ENCODE data around the gene POLRMT. TPM values are rescaled to one million over a fixed set of nuclear protein-coding genes. Genes with fewer than 3 reads are reported as not detected.

The POLRMT gene
- total RNA-seq, 2 donors from 2014 or later, result 34.7 to 106 TPM

DNA sequence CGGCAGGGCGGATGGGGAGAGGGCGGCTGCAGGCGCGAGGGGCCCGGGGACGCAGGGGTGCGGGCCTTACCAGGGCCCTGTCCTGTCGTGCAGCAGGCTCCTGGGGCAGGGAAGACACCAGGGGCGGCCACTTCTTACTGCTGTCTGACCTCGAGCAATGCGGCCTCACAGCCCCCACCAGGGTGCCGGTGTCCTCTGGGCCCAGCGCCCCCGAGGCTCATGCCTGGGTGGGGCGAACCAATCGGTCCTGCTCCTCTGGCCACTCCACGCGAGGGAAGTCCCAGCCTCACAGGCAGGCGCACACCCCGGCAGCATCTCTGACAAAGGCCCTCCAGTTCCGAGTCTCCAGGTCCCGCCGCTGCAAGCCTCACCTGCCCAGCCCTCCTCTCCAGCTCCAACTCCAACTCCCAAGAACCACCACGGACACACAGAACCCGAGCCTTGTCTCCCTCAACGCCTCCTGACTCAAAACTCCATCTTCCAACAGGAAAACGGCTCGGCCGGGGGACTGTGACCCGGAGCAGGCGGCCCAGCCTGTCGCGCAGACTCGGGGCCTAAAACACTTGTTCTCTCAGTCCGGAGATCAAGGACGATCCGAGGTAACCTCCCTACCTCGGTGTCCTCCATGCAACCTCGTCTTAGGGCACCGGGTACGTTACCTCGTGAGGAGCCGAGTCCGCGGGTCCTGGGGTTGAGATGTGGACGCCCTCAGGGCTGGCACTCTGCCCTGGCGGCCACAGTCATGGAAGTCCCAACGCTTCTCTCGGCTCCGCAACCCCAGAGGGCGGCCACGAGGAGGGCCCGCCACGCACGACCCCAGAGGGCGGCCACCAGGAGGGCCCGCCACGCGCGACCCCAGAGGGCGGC, 12.8 kb upstream of the POLRMT start:
- Histone ChIP-seq H3K36me3 (no peaks in the 10 kb centered on the region), H3K4me1 (replicated peaks) (no peaks in the 10 kb centered on the region), H3K4me3 (no peak overlapping the region), H3K9me3 (no peaks in the 10 kb centered on the region), H3K27ac (no peak overlapping the region), H3K27me3 (replicated peaks; ENCODE audit: insufficient read depth) (no peaks in the 10 kb centered on the region)
- intact Hi-C loops (cut with DNase I), result loop anchor here (2.0 kb wide), 1 partner anchor 63 kb away; no protein-coding TSS in a partner anchor
- no peak for DNase-seq (ENCODE audit: low spot score)
- TF ChIP-seq POLR2AphosphoS5 (IDR thresholded peaks at IDR 0.05) (no peak), POLR2A (IDR thresholded peaks at IDR 0.05) (no peak)
- TF ChIP-seq, protein P1, sequence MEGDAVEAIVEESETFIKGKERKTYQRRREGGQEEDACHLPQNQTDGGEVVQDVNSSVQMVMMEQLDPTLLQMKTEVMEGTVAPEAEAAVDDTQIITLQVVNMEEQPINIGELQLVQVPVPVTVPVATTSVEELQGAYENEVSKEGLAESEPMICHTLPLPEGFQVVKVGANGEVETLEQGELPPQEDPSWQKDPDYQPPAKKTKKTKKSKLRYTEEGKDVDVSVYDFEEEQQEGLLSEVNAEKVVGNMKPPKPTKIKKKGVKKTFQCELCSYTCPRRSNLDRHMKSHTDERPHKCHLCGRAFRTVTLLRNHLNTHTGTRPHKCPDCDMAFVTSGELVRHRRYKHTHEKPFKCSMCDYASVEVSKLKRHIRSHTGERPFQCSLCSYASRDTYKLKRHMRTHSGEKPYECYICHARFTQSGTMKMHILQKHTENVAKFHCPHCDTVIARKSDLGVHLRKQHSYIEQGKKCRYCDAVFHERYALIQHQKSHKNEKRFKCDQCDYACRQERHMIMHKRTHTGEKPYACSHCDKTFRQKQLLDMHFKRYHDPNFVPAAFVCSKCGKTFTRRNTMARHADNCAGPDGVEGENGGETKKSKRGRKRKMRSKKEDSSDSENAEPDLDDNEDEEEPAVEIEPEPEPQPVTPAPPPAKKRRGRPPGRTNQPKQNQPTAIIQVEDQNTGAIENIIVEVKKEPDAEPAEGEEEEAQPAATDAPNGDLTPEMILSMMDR (IDR thresholded peaks at IDR 0.05), result no peak
- WGBS, result 93% methylated on average over 54 of the region's 62 CpGs

DNA sequence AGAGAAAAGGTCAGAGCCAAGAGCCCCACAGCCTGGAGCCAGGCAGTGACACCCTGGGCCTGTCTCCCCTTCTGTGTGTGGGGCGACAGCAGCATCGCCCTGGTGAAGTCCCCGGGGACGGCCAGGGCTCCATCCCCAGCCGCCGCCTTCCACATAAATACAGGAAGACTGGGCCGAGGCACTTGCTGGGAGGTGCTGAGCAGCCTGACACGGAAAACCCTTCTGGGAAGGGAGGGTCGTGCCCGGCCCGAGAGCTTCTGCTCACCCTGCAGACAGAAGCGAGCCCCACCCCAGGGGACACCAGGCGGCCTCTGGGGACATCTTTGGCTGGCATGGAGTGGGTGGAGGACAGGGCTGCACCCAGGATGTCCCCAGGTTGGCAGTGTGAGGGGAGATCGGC, 11.5 kb upstream of the POLRMT start:
- H3K9me3 ChIP-seq, result no peaks in the 10 kb centered on the region
- no peak overlapping the region for H3K27ac ChIP-seq
- H3K27me3 ChIP-seq (replicated peaks; ENCODE audit: insufficient read depth), result no peaks in the 10 kb centered on the region
- H3K36me3 ChIP-seq, result no peaks in the 10 kb centered on the region
- intact Hi-C loops (cut with DNase I), result no loop called here
- no peak overlapping the region for H3K4me3 ChIP-seq
- 86% methylated on average over 13 of the region's 14 CpGs for WGBS
- no peak for DNase-seq (ENCODE audit: low spot score)
- H3K4me1 ChIP-seq (replicated peaks), result no peaks in the 10 kb centered on the region
- TF ChIP-seq POLR2A (IDR thresholded peaks at IDR 0.05) (no peak), POLR2AphosphoS5 (IDR thresholded peaks at IDR 0.05) (no peak)
- TF ChIP-seq, protein P1 (IDR thresholded peaks at IDR 0.05), result no peak

DNA sequence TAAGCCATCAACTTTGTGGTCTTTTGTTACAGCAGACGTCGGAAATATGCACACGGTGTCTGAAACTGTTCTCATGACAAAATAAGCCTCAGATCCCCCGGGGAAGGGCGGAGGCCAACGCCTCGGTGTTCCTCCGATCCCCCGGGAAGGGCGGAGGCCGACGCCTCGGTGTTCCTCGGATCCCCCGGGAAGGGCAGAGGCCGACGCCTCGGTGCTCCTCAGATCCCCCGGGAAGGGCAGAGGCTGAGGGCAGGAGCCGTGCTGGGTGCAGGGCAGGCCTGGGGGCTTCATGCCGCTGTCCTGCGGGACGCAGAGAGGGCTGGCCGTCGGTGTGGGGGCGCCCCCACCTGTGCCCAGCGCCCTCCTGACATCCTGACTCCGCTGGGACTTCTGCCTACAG, 11.0 kb upstream of the POLRMT start:
- DNase-seq (ENCODE audit: low spot score), result no peak
- Histone ChIP-seq H3K9me3 (no peaks in the 10 kb centered on the region), H3K27ac (no peak overlapping the region), H3K27me3 (replicated peaks; ENCODE audit: insufficient read depth) (no peaks in the 10 kb centered on the region), H3K4me3 (no peak overlapping the region), H3K4me1 (replicated peaks) (no peaks in the 10 kb centered on the region), H3K36me3 (no peaks in the 10 kb centered on the region)
- TF ChIP-seq POLR2AphosphoS5 (IDR thresholded peaks at IDR 0.05) (no peak), POLR2A (IDR thresholded peaks at IDR 0.05) (no peak)
- TF ChIP-seq, protein P1 (IDR thresholded peaks at IDR 0.05), result no peak
- intact Hi-C loops (cut with DNase I), result no loop called here
- 78% methylated on average over 28 of the region's 28 CpGs for WGBS

DNA sequence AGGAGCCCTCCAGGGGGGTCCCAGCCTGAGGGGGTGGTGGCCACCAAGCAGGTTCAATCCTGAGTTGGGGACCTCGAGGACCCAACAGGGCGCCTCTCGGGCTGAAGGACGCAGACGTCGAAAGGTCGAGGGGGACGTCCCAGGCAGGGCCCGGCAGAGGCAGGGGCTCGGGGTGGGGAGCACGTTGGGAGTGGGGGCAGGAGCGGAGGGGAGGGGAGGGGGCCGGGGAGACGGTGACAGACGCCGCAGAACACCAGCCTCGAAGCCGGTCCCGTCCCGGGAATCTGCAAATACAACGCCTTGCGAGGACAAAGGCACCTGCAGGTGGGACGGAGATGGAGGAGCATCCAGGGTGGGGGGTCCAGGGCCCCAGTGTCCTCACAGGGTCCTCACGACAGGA, 10.4 kb upstream of the POLRMT start:
- TF ChIP-seq, protein P1 (IDR thresholded peaks at IDR 0.05), result no peak
- no peak overlapping the region for H3K27ac ChIP-seq

More for the DNA sequence above, 10.4 kb upstream of the POLRMT start:
- Histone ChIP-seq H3K9me3 (no peaks in the 10 kb centered on the region), H3K27me3 (replicated peaks; ENCODE audit: insufficient read depth) (no peaks in the 10 kb centered on the region), H3K4me3 (no peak overlapping the region), H3K36me3 (no peaks in the 10 kb centered on the region), H3K4me1 (replicated peaks) (no peaks in the 10 kb centered on the region)
- 87% methylated on average over 24 of the region's 24 CpGs for WGBS
- no peak for DNase-seq (ENCODE audit: low spot score)
- intact Hi-C loops (cut with DNase I), result no loop called here

Measured in prostate gland (tissue), 2 donors.